Breast epithelium (tissue), 3 donors: ENCODE results near the gene SHMT1.

Source experiments
- CTCF ChIP-seq, 3 donors: fragments of 450-650 bp; IDR thresholded peaks; one replicate each; pipeline ENCODE4 v1.5.1; 2016 to 2017; ENCODE audit warnings: antibody characterized with exemption in 3 of 3, mild to moderate bottlenecking in 3 of 3, moderate library complexity in 3 of 3
- POLR2A ChIP-seq: fragments of 450-650 bp; IDR thresholded peaks from one replicate; pipeline ENCODE4 v1.6.1; 2016; ENCODE audit warnings: antibody characterized with exemption, mild to moderate bottlenecking, moderate library complexity
- POLR2AphosphoS5 ChIP-seq, 3 donors: sonication (generic); formaldehyde crosslinking; IDR thresholded peaks; one replicate each; pipeline ENCODE4 v1.6.1; 2017; ENCODE audit warnings: antibody characterized with exemption in 3 of 3

GRCh38 chr17:18314731-18315561 lies 48.4 kb downstream of the SHMT1 start, which contains the start of the genes SMCR8 and TOP3A:
- TF ChIP-seq POLR2AphosphoS5 (IDR thresholded peaks at IDR 0.05) (peak; percentile 89 to 98 (median 95)), POLR2A (peak; percentile 53), CTCF (IDR thresholded peaks at IDR 0.05) (peak; percentile 9 to 24 (median 23))
